Hair follicle dermal papilla cell (primary cell): Measurements from ENCODE around the gene PLSCR1. TPM values are rescaled to one million over a fixed set of nuclear protein-coding genes. Genes with fewer than 3 reads are reported as not detected.
A peak's percentile ranks its signal among the peaks of the same experiment; 100 is the strongest.

ENCODE experiments used
- small RNA-seq: library from RNA; depleted of rRNA; stranded (forward); fragments of <200 nt; gene quantifications from one replicate; pipeline ENCODE3, GENCODE V24; 2012
- total RNA-seq: library from RNA; depleted of rRNA; stranded (reverse); fragments of >200 nt; gene quantifications from 2 replicates; pipeline ENCODE4 v1.2.3, GENCODE V29; 2012

Gene PLSCR1, protein sequence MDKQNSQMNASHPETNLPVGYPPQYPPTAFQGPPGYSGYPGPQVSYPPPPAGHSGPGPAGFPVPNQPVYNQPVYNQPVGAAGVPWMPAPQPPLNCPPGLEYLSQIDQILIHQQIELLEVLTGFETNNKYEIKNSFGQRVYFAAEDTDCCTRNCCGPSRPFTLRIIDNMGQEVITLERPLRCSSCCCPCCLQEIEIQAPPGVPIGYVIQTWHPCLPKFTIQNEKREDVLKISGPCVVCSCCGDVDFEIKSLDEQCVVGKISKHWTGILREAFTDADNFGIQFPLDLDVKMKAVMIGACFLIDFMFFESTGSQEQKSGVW
- total RNA-seq, result 44.1 and 72.9 TPM in 2 replicates

DNA sequence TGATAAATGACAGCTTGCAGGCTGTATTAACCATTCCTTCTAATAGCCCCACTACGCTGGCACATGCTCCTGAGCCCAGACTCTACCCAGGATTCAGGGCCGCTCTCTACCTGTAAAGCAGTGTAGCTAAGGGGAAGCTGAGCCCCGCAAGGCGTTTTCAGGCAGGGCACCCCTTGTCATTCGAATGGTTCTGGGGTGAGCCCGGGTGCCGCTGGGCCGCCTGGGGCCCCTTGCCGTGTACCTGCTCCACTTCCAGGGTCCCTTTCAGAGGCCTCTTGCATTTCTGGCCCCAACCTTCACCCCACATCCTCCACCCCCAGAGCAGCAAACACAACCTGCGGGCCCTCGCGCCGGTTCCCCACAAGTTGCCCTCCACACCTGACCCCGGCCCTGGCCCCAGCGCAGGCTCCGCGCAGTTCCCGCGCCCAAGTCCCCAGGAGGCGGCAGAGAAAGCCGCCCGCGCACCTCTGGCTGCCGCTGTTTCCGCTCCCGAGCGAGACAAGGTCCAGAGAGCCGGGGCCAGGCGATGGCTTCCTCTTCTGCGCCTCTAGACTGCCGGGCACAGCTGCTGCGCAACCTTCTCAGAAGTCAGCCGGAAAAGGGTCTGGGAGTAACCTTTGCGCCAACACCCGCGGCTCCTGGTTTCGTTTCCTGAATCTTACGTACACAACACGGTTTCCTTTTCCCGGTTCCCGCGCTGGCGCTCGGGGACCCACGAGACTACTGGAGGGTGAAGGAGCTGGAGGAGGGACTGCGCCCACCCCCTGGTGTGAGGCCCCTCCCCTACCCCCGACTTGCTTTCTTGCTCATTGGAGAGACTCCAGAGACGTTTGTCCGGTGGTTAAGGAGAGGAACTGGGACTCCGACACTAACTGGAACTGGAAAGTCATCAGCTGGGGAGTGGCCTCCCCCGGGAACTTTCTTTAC lies at the start of gene PLSCR1:
TSS of gene PLSCR1 (minus strand) at position 606 of the 927 bp plus-strand sequence. CDS start 8,055 bp downstream, outside the sequence.

DNA sequence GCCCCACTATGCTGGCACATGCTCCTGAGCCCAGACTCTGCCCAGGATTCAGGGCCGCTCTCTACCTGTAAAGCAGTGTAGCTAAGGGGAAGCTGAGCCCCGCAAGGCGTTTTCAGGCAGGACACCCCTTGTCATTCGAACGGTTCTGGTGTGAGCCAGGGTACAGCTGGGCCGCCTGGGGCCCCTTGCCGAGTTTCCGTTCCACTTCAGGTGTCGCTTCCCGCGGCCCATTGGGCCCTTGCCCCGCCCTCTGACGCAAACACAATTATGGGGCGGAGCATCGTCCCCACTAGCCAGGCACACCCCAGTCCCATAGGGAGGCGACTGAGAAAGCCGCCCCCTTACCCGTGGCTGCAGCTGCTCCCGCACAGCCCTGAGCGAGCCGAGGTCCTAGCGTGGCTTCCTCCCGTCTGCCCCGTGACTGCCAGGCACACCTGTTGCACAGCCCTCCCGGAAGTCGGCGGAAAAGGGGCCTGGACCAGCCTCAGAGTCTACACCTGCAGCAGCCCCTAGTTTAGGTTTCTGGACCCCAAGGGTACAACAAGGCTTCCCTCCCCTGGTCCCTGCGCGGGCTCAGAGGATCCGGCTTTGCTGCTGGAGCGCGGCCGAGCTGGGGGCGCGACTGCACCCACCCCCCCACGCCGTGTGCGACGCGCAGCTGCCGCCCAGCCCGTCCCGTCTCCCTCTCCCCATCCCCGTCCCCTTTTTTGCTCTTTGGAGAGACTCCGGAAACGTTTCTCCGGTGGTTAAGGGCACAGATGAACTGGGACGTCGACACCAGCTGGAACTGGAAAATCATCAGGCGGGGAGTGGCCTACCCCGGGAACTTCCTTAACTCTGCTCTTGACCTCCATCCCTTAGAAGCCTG lies 75.0 kb downstream of the PLSCR1 start, which contains the start of gene PLSCR2:
TSS of gene PLSCR2 (minus strand) at position 412 of the 868 bp plus-strand sequence. CDS start 9,657 bp downstream, outside the sequence.

Small RNA genes lying within 50 kb of the gene (small RNA-seq; reads per million reads assigned to genes)
- gene RNU6-428P, result 1.9 reads per million, percentile 44 among the genes with 10 or more reads in this experiment

Other genes starting within 250 kb of the PLSCR1 start
- gene PLSCR2, start 75.0 kb downstream of the PLSCR1 start, total RNA-seq, result not detected in 2 replicates
- not detected in 2 replicates for gene PLSCR5, start 60.7 kb upstream of the PLSCR1 start, total RNA-seq